ENCODE data around the gene POLR3GL.

POLR3GL gene

DNA sequence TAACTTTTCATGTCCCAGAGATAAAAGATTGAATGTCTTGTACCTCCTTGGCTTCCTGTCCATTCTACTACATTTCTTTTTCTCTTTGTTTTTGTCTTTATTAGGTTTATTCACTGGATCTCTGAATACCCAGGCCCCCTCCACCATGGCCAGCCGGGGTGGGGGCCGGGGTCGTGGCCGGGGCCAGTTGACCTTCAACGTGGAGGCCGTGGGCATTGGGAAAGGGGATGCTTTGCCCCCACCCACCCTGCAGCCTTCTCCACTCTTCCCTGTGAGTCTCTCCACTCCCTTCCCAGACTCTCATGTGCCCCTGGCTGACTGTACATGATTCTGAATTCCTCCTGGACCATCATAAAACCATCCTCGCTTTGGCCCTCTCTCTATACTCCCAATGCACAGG lies 10.2 kb downstream of the POLR3GL start:
- H3K4me3 ChIP-seq (ENCODE audit: low read length) = no peak overlapping the region
- TF ChIP-seq, protein P1, sequence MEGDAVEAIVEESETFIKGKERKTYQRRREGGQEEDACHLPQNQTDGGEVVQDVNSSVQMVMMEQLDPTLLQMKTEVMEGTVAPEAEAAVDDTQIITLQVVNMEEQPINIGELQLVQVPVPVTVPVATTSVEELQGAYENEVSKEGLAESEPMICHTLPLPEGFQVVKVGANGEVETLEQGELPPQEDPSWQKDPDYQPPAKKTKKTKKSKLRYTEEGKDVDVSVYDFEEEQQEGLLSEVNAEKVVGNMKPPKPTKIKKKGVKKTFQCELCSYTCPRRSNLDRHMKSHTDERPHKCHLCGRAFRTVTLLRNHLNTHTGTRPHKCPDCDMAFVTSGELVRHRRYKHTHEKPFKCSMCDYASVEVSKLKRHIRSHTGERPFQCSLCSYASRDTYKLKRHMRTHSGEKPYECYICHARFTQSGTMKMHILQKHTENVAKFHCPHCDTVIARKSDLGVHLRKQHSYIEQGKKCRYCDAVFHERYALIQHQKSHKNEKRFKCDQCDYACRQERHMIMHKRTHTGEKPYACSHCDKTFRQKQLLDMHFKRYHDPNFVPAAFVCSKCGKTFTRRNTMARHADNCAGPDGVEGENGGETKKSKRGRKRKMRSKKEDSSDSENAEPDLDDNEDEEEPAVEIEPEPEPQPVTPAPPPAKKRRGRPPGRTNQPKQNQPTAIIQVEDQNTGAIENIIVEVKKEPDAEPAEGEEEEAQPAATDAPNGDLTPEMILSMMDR (conservative IDR thresholded peaks at IDR 0.05; ENCODE audit: low read depth, low read length) = no peak
- no peak for DNase-seq (ENCODE audit: low read depth)

DNA sequence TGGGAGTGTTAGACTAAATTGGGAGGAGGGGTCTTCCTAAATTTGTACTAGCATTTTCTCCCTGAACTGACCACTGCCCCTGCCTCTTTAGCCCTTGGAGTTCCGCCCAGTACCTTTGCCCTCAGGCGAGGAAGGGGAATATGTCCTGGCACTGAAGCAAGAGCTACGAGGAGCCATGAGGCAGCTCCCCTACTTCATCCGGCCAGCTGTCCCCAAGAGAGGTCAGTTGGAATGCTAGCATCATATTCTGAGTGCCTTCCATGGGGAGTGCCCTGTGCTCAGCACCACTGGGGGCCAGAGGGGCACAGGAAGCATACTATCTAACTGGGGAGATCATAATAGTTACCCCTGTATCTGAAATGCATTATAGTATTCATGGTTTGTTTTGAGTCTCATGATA lies 10.7 kb downstream of the POLR3GL start:
- TF ChIP-seq, protein P1 (conservative IDR thresholded peaks at IDR 0.05; ENCODE audit: low read depth, low read length) = no peak
- DNase-seq (ENCODE audit: low read depth) = no peak
- no peak overlapping the region for H3K4me3 ChIP-seq (ENCODE audit: low read length)

- no peak for DNase-seq (ENCODE audit: low read depth)
- TF ChIP-seq, protein P1 (conservative IDR thresholded peaks at IDR 0.05; ENCODE audit: low read depth, low read length) = no peak
- H3K4me3 ChIP-seq (ENCODE audit: low read length) = no peak overlapping the region
These were observed 12.5 kb downstream of the POLR3GL start for GRCh38 chr1:145977016-145977415.

DNA sequence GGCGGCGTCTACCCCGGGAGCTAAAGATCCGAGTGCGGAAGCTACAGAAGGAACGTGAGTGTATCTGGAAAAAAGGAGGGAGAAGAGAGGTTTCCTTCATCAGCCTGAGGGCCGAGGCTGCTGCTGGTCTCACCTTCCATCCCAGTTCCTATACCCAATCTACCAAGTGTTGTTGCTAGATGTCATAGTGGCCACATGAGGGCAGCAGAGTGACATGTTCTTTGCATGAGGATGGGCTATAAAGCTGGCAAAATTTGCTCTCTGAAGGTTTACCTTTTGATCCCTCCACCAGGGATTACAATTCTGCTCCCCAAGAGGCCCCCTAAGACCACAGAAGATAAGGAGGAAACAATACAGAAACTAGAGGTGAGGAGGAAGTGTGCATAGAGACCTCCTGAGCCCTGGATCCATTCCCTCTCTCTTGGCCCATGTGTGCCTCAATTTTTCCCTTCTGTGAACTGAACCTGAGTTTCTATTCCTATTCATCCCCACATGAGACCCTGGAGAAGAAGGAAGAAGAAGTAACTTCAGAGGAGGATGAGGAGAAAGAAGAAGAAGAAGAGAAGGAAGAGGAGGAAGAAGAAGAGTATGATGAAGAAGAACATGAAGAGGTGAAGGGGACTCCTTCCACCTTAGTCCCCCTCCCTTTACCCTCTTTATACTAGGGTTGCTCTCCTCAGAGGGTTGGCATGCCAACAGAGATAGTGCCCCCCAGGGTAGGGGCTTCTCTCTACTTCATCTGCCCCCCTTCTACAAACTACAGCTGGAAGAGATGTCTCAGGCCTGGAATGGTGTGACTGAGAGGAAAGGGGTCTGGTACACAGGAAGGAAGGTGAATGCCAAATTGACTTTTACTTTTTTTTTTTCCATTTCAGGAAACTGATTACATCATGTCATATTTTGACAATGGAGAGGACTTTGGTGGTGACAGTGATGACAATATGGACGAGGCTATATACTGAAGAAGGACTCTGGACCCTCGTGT lies 13.3 kb downstream of the POLR3GL start:
- H3K4me3 ChIP-seq (ENCODE audit: low read length) = no peak overlapping the region
- TF ChIP-seq, protein P1 (conservative IDR thresholded peaks at IDR 0.05; ENCODE audit: low read depth, low read length) = peak; percentile 83
- no peak for DNase-seq (ENCODE audit: low read depth)

DNA sequence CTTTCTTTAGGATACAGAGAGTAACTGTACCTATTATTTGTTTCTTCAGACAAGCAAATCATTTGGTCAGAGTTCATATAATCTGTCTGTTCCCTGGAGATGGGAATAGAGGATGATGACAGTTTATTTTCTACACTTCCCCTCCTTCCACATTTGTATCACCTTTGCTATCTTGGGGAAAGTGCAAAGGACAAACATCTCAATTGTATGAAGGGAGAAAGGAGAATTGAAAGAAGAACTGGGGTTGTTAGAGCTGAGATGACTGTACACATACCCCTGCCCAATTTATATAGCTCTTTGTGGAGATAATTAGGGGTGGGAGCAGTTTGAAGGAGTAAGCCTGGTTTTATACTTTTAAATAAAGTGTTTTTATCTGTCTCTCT lies 14.0 kb downstream of the POLR3GL start:
- no peak for DNase-seq (ENCODE audit: low read depth)
- TF ChIP-seq, protein P1 (conservative IDR thresholded peaks at IDR 0.05; ENCODE audit: low read depth, low read length) = no peak
- no peak overlapping the region for H3K4me3 ChIP-seq (ENCODE audit: low read length)

DNA sequence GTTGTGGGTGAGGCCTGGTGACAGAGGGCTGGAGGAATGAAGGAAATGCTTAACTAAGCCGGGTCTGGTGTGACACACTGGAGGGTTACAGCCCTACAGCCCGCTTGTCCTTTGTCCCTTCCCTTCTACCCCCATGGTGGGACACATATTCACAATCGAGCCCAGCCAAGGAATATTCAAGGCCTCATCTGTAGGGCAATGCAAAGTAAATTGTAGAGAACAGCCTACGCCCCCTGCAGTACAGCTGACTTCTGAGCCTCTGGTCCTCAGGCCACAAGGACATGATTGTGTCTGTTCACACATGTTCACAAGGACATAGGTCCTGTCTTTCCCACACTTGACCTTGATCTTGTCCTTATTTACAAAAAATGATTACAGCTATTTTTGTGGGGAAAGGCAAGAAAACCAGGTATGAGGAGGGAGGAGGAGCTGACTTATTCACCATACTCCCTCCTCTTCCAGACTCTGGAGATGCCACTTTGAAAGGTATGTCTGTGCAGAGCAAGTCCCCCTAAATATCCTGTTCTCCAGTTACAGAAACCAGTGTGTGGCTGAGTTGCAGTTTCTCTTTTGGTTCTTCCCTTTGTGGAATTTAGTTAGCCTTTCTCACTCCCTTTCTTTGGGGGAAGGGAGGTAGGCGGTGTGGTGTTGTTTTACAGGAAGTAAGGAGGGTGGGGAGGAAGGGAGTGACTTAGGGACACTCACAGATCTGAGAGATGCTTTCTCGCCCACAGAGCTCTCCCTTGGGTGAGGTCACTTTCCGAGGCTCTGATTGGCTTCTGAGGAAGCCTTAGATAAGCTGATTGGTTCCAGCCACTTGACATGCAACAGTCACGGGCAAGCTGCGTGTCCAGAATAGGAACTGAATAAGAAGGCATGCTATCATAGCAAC lies 14.6 kb downstream of the POLR3GL start:
- DNase-seq (ENCODE audit: low read depth) = peak; percentile 82
- no peak overlapping the region for H3K4me3 ChIP-seq (ENCODE audit: low read length)
- TF ChIP-seq, protein P1 (conservative IDR thresholded peaks at IDR 0.05; ENCODE audit: low read depth, low read length) = peak; percentile 38

Measured in retinal pigment epithelial cell (primary cell).